Measurements from ENCODE around the gene SDK1.
A peak's percentile ranks its signal among the peaks of the same experiment; 100 is the strongest.

SDK1 gene

GRCh38 chr7:4167385-4167910, 866.4 kb downstream of the SDK1 start:
- Histone ChIP-seq H3K27ac (replicated peaks; ENCODE audit: low read length) (no peak overlapping the region), H3K9me3 (replicated peaks in 1 of 2; ENCODE audit: control insufficient read depth in 2 of 2, insufficient read depth in 1 of 2, low read depth in 1 of 2, low read length in 2 of 2) (no peaks in the 10 kb centered on the region), H2AFZ (ENCODE audit: low read length) (no peak overlapping the region), H3K79me1 (ENCODE audit: low read depth, low read length) (no peaks in the 10 kb centered on the region), H3K14ac (ENCODE audit: low read length) (peak overlapping the region; percentile 17), H3K23ac (ENCODE audit: low read depth, low read length, poor library complexity) (no peak overlapping the region), H3K36me3 (replicated peaks in 1 of 2; ENCODE audit: control insufficient read depth in 2 of 2, insufficient read depth in 2 of 2, low read length in 2 of 2) (no peaks in the 10 kb centered on the region), H4K91ac (ENCODE audit: low read depth, low read length, poor library complexity) (no peak overlapping the region), H2BK5ac (ENCODE audit: low read length) (no peak overlapping the region), H2BK12ac (ENCODE audit: low read length) (no peak overlapping the region), H3K4me2 (ENCODE audit: insufficient read depth, low read length, poor library complexity, severe bottlenecking) (no peak overlapping the region), H4K8ac (ENCODE audit: low read depth, low read length) (no peak overlapping the region), H3K18ac (ENCODE audit: low read length) (peak overlapping the region; percentile 57), H3K9ac (ENCODE audit: low read depth, low read length, poor library complexity) (no peak overlapping the region), H2BK120ac (ENCODE audit: low read depth, low read length) (no peak overlapping the region), H3K4me3 (ENCODE audit: low read length in 2 of 2) (no peak overlapping the region), H3K4ac (ENCODE audit: low read length) (no peak overlapping the region), H2AK5ac (ENCODE audit: low read depth, low read length) (no peak overlapping the region), H3K4me1 (ENCODE audit: control insufficient read depth in 2 of 2, insufficient read depth in 1 of 2, low read depth in 1 of 2, low read length in 2 of 2) (no peaks in the 10 kb centered on the region), H2BK15ac (ENCODE audit: low read length) (no peak overlapping the region), H3K27me3 (ENCODE audit: control insufficient read depth in 3 of 3, insufficient read depth in 3 of 3, low read depth in 1 of 3, low read length in 3 of 3) (no peaks in the 10 kb centered on the region)
- WGBS, 2 donors (ENCODE audit: extremely low coverage in 2 of 2, insufficient read length in 2 of 2, insufficient replicate concordance in 1 of 2) = no CpG with 5 or more reads among the region's 10 CpGs
- no peak for DNase-seq (ENCODE audit: low spot score)

GRCh38 chr7:4168041-4168440, 867.0 kb downstream of the SDK1 start:
- H3K14ac ChIP-seq (ENCODE audit: low read length) = no peak overlapping the region
- no peak for DNase-seq (ENCODE audit: low spot score)
- H3K4me1 ChIP-seq (ENCODE audit: control insufficient read depth in 2 of 2, insufficient read depth in 1 of 2, low read depth in 1 of 2, low read length in 2 of 2) = no peaks in the 10 kb centered on the region
- H2BK5ac ChIP-seq (ENCODE audit: low read length) = no peak overlapping the region
- H2AFZ ChIP-seq (ENCODE audit: low read length) = no peak overlapping the region
- H2AK5ac ChIP-seq (ENCODE audit: low read depth, low read length) = no peak overlapping the region
- H4K91ac ChIP-seq (ENCODE audit: low read depth, low read length, poor library complexity) = no peak overlapping the region
- no peak overlapping the region for H3K23ac ChIP-seq (ENCODE audit: low read depth, low read length, poor library complexity)
- WGBS, 2 donors (ENCODE audit: extremely low coverage in 2 of 2, insufficient read length in 2 of 2, insufficient replicate concordance in 1 of 2) = no CpG with 5 or more reads among the region's 10 CpGs
- no peak overlapping the region for H3K27ac ChIP-seq (replicated peaks; ENCODE audit: low read length)
- H3K27me3 ChIP-seq (ENCODE audit: control insufficient read depth in 3 of 3, insufficient read depth in 3 of 3, low read depth in 1 of 3, low read length in 3 of 3) = no peaks in the 10 kb centered on the region
- no peaks in the 10 kb centered on the region for H3K9me3 ChIP-seq (replicated peaks in 1 of 2; ENCODE audit: control insufficient read depth in 2 of 2, insufficient read depth in 1 of 2, low read depth in 1 of 2, low read length in 2 of 2)
- no peak overlapping the region for H2BK12ac ChIP-seq (ENCODE audit: low read length)
- peak overlapping the region; percentile 31 for H3K18ac ChIP-seq (ENCODE audit: low read length)
- no peak overlapping the region for H3K9ac ChIP-seq (ENCODE audit: low read depth, low read length, poor library complexity)
- no peak overlapping the region for H4K8ac ChIP-seq (ENCODE audit: low read depth, low read length)
- H3K36me3 ChIP-seq (replicated peaks in 1 of 2; ENCODE audit: control insufficient read depth in 2 of 2, insufficient read depth in 2 of 2, low read length in 2 of 2) = no peaks in the 10 kb centered on the region
- H3K4me2 ChIP-seq (ENCODE audit: insufficient read depth, low read length, poor library complexity, severe bottlenecking) = no peak overlapping the region
- H3K4ac ChIP-seq (ENCODE audit: low read length) = no peak overlapping the region
- no peak overlapping the region for H2BK120ac ChIP-seq (ENCODE audit: low read depth, low read length)
- no peak overlapping the region for H3K4me3 ChIP-seq (ENCODE audit: low read length in 2 of 2)
- H2BK15ac ChIP-seq (ENCODE audit: low read length) = no peak overlapping the region
- no peaks in the 10 kb centered on the region for H3K79me1 ChIP-seq (ENCODE audit: low read depth, low read length)

- Histone ChIP-seq H3K14ac (ENCODE audit: low read length) (no peak overlapping the region), H3K23ac (ENCODE audit: low read depth, low read length, poor library complexity) (no peak overlapping the region), H3K4me3 (ENCODE audit: low read length in 2 of 2) (no peak overlapping the region), H2BK15ac (ENCODE audit: low read length) (no peak overlapping the region), H2AFZ (ENCODE audit: low read length) (no peak overlapping the region), H3K9ac (ENCODE audit: low read depth, low read length, poor library complexity) (no peak overlapping the region), H3K79me1 (ENCODE audit: low read depth, low read length) (no peaks in the 10 kb centered on the region), H3K4me1 (ENCODE audit: control insufficient read depth in 2 of 2, insufficient read depth in 1 of 2, low read depth in 1 of 2, low read length in 2 of 2) (no peaks in the 10 kb centered on the region), H2BK120ac (ENCODE audit: low read depth, low read length) (no peak overlapping the region), H2AK5ac (ENCODE audit: low read depth, low read length) (no peak overlapping the region), H4K91ac (ENCODE audit: low read depth, low read length, poor library complexity) (no peak overlapping the region), H3K4ac (ENCODE audit: low read length) (no peak overlapping the region), H2BK5ac (ENCODE audit: low read length) (no peak overlapping the region), H2BK12ac (ENCODE audit: low read length) (no peak overlapping the region), H3K9me3 (replicated peaks in 1 of 2; ENCODE audit: control insufficient read depth in 2 of 2, insufficient read depth in 1 of 2, low read depth in 1 of 2, low read length in 2 of 2) (no peaks in the 10 kb centered on the region), H4K8ac (ENCODE audit: low read depth, low read length) (no peak overlapping the region), H3K18ac (ENCODE audit: low read length) (peak overlapping the region; percentile 24), H3K27ac (replicated peaks; ENCODE audit: low read length) (no peak overlapping the region), H3K36me3 (replicated peaks in 1 of 2; ENCODE audit: control insufficient read depth in 2 of 2, insufficient read depth in 2 of 2, low read length in 2 of 2) (no peaks in the 10 kb centered on the region), H3K4me2 (ENCODE audit: insufficient read depth, low read length, poor library complexity, severe bottlenecking) (no peak overlapping the region), H3K27me3 (ENCODE audit: control insufficient read depth in 3 of 3, insufficient read depth in 3 of 3, low read depth in 1 of 3, low read length in 3 of 3) (no peaks in the 10 kb centered on the region)
- DNase-seq (ENCODE audit: low spot score) = no peak
- no CpG with 5 or more reads among the region's 7 CpGs for WGBS, 2 donors (ENCODE audit: extremely low coverage in 2 of 2, insufficient read length in 2 of 2, insufficient replicate concordance in 1 of 2)
Measured at GRCh38 chr7:4168541-4168940, 867.5 kb downstream of the SDK1 start.

- H3K9ac ChIP-seq (ENCODE audit: low read depth, low read length, poor library complexity) = no peak overlapping the region
- no peaks in the 10 kb centered on the region for H3K4me1 ChIP-seq (ENCODE audit: control insufficient read depth in 2 of 2, insufficient read depth in 1 of 2, low read depth in 1 of 2, low read length in 2 of 2)
- H3K36me3 ChIP-seq (replicated peaks in 1 of 2; ENCODE audit: control insufficient read depth in 2 of 2, insufficient read depth in 2 of 2, low read length in 2 of 2) = no peaks in the 10 kb centered on the region
- no peak overlapping the region for H2BK12ac ChIP-seq (ENCODE audit: low read length)
- H3K27me3 ChIP-seq (ENCODE audit: control insufficient read depth in 3 of 3, insufficient read depth in 3 of 3, low read depth in 1 of 3, low read length in 3 of 3) = no peaks in the 10 kb centered on the region
- no peak overlapping the region for H3K27ac ChIP-seq (replicated peaks; ENCODE audit: low read length)
- DNase-seq (ENCODE audit: low spot score) = no peak
- no CpG with 5 or more reads among the region's 10 CpGs for WGBS, 2 donors (ENCODE audit: extremely low coverage in 2 of 2, insufficient read length in 2 of 2, insufficient replicate concordance in 1 of 2)
- H3K4ac ChIP-seq (ENCODE audit: low read length) = no peak overlapping the region
- H2BK120ac ChIP-seq (ENCODE audit: low read depth, low read length) = no peak overlapping the region
- H2AK5ac ChIP-seq (ENCODE audit: low read depth, low read length) = peak overlapping the region; percentile 60
- no peak overlapping the region for H2BK15ac ChIP-seq (ENCODE audit: low read length)
- H3K23ac ChIP-seq (ENCODE audit: low read depth, low read length, poor library complexity) = peak overlapping the region; percentile 87
- H2AFZ ChIP-seq (ENCODE audit: low read length) = no peak overlapping the region
- H3K79me1 ChIP-seq (ENCODE audit: low read depth, low read length) = no peaks in the 10 kb centered on the region
- peak overlapping the region; percentile 63 for H3K14ac ChIP-seq (ENCODE audit: low read length)
- H3K9me3 ChIP-seq (replicated peaks in 1 of 2; ENCODE audit: control insufficient read depth in 2 of 2, insufficient read depth in 1 of 2, low read depth in 1 of 2, low read length in 2 of 2) = no peaks in the 10 kb centered on the region
- H4K91ac ChIP-seq (ENCODE audit: low read depth, low read length, poor library complexity) = no peak overlapping the region
- H3K18ac ChIP-seq (ENCODE audit: low read length) = peak overlapping the region; percentile 35
- H2BK5ac ChIP-seq (ENCODE audit: low read length) = no peak overlapping the region
- no peak overlapping the region for H3K4me3 ChIP-seq (ENCODE audit: low read length in 2 of 2)
- no peak overlapping the region for H3K4me2 ChIP-seq (ENCODE audit: insufficient read depth, low read length, poor library complexity, severe bottlenecking)
- no peak overlapping the region for H4K8ac ChIP-seq (ENCODE audit: low read depth, low read length)
Measured at GRCh38 chr7:4169455-4169854, 868.4 kb downstream of the SDK1 start.
